HCT116 (cell line): ENCODE data around the gene KIRREL1.

Experiments
- CBX3 ChIP-seq: IDR thresholded peaks from 2 replicates; pipeline ENCODE4 v1.6.1; 2012; ENCODE audit warnings: low read depth
- CEBPB ChIP-seq: IDR thresholded peaks from 2 replicates; pipeline ENCODE4 v1.6.1; 2012; ENCODE audit warnings: low read depth
- JUND ChIP-seq: IDR thresholded peaks from 2 replicates; pipeline ENCODE4 v1.6.1; 2012
- POLR2A ChIP-seq: IDR thresholded peaks from 2 replicates; pipeline ENCODE4 v1.7.0; 2011; ENCODE audit warnings: borderline replicate concordance; ENCODE audit not compliant: insufficient read depth, insufficient read length; ENCODE audit errors: extremely low read depth
- POLR2AphosphoS5 ChIP-seq: IDR thresholded peaks from 2 replicates; pipeline ENCODE4 v1.6.1; 2011; ENCODE audit warnings: mild to moderate bottlenecking, low read depth, low read length, moderate library complexity
- SP1 ChIP-seq: IDR thresholded peaks from 2 replicates; pipeline ENCODE4 v1.6.1; 2012; ENCODE audit warnings: low read depth
- YY1 ChIP-seq: IDR thresholded peaks from 2 replicates; pipeline ENCODE4 v1.6.1; 2011; ENCODE audit warnings: low read length, low read depth, moderate library complexity, mild to moderate bottlenecking; ENCODE audit not compliant: insufficient replicate concordance; ENCODE audit errors: extremely low read depth
- ZNF274 ChIP-seq: fragments of 200-500 bp; sonication (Bioruptor generic); IDR thresholded peaks from 2 replicates; pipeline ENCODE4 v1.6.1; 2014; ENCODE audit warnings: mild to moderate bottlenecking, low read depth, low read length, inconsistent platforms
- TF ChIP-seq, protein P1 (sequence below), 3 experiments: fragments of 200-600 bp in 1 of 3; sonication (generic) in 1 of 3; IDR thresholded peaks in 2 of 3; conservative IDR thresholded peaks in 1 of 3; 2 replicates each; pipeline ENCODE4 v1.5.1; 2012 to 2017; ENCODE audit warnings: low read depth in 2 of 3, low read length in 2 of 3, antibody characterized with exemption in 1 of 3, borderline replicate concordance in 1 of 3, control low read depth in 1 of 3, mild to moderate bottlenecking in 1 of 3, mixed read lengths in 1 of 3, mixed run types in 1 of 3, moderate library complexity in 1 of 3; ENCODE audit not compliant: insufficient read depth in 1 of 3
- TF ChIP-seq, protein P2 (sequence below): IDR thresholded peaks from 2 replicates; pipeline ENCODE4 v1.6.1; 2012

GRCh38 chr1:158048371-158049067, 55.1 kb downstream of the KIRREL1 start:
- TF ChIP-seq, protein P1, sequence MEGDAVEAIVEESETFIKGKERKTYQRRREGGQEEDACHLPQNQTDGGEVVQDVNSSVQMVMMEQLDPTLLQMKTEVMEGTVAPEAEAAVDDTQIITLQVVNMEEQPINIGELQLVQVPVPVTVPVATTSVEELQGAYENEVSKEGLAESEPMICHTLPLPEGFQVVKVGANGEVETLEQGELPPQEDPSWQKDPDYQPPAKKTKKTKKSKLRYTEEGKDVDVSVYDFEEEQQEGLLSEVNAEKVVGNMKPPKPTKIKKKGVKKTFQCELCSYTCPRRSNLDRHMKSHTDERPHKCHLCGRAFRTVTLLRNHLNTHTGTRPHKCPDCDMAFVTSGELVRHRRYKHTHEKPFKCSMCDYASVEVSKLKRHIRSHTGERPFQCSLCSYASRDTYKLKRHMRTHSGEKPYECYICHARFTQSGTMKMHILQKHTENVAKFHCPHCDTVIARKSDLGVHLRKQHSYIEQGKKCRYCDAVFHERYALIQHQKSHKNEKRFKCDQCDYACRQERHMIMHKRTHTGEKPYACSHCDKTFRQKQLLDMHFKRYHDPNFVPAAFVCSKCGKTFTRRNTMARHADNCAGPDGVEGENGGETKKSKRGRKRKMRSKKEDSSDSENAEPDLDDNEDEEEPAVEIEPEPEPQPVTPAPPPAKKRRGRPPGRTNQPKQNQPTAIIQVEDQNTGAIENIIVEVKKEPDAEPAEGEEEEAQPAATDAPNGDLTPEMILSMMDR (IDR thresholded peaks at IDR 0.05 in 2 of 3, conservative IDR thresholded peaks at IDR 0.05 in 1 of 3; ENCODE audit: borderline replicate concordance in 1 of 3, insufficient read depth in 1 of 3, low read depth in 2 of 3, low read length in 2 of 3), result no peak
- TF ChIP-seq POLR2AphosphoS5, result no peak
- no peak for TF ChIP-seq YY1
- TF ChIP-seq POLR2A, result no peak
- no peak for TF ChIP-seq JUND
- TF ChIP-seq, protein P2, sequence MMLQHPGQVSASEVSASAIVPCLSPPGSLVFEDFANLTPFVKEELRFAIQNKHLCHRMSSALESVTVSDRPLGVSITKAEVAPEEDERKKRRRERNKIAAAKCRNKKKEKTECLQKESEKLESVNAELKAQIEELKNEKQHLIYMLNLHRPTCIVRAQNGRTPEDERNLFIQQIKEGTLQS, result no peak
- no peak for TF ChIP-seq CBX3
- TF ChIP-seq CEBPB, result no peak
- TF ChIP-seq ZNF274, result no peak
- TF ChIP-seq SP1, result no peak
